OCI-LY1 (cell line): ENCODE measurements around the gene EDC4.

Source experiments
- EZH2 ChIP-seq: fragments of 200-600 bp; sonication (generic), shearing (Covaris generic); IDR thresholded peaks from 2 replicates; pipeline ENCODE4 v1.8.0; 2017; ENCODE audit warnings: borderline replicate concordance, mixed run types, mild to moderate bottlenecking, antibody characterized with exemption, low read length, moderate library complexity, mixed read lengths
- TF ChIP-seq, protein P1 (sequence below): fragments of 200-600 bp; sonication (generic), shearing (Covaris generic); IDR thresholded peaks from 2 replicates; pipeline ENCODE4 v1.5.1; 2017; ENCODE audit warnings: mild to moderate bottlenecking, antibody characterized with exemption, low read length, moderate library complexity, mixed read lengths

DNA sequence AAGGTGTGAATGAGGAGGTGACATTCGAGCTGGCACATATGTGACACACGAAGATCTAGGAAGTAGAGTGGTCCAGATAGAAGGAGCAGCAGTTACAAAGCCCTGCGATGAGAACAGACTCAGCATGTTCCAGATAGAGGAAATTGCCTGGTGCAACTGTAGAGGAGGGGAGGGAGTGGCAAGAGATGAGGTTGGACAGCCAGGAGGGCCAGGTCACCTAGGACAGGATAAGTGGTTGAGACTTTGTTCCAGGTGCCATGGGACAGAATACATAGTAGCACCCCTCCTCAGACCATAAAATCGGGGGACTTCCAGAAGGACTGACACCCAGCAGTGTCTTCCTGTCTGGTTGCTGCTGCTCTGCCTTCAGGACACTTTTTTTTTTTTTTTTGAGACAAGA, 14.4 kb upstream of the EDC4 start:
- TF ChIP-seq, protein P1, sequence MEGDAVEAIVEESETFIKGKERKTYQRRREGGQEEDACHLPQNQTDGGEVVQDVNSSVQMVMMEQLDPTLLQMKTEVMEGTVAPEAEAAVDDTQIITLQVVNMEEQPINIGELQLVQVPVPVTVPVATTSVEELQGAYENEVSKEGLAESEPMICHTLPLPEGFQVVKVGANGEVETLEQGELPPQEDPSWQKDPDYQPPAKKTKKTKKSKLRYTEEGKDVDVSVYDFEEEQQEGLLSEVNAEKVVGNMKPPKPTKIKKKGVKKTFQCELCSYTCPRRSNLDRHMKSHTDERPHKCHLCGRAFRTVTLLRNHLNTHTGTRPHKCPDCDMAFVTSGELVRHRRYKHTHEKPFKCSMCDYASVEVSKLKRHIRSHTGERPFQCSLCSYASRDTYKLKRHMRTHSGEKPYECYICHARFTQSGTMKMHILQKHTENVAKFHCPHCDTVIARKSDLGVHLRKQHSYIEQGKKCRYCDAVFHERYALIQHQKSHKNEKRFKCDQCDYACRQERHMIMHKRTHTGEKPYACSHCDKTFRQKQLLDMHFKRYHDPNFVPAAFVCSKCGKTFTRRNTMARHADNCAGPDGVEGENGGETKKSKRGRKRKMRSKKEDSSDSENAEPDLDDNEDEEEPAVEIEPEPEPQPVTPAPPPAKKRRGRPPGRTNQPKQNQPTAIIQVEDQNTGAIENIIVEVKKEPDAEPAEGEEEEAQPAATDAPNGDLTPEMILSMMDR: no peak
- TF ChIP-seq EZH2: no peak
